IPS-NIHi11 (cell line): Measurements from ENCODE around the gene HLA-DRB5.
"Not testable (repeated sequence)": the region's sequence is repeated elsewhere in the genome, so short reads cannot be mapped to it uniquely, and the experiment has no call there.

Source experiments
- DNase-seq: peaks from one replicate; pipeline ENCODE4 v3.0.0; 2012; ENCODE audit warnings: mixed read lengths, low spot score

The HLA-DRB5 gene

GRCh38 chr6:32501016-32501415, 29.1 kb downstream of the HLA-DRB5 start:
- DNase-seq: no peak

DNA sequence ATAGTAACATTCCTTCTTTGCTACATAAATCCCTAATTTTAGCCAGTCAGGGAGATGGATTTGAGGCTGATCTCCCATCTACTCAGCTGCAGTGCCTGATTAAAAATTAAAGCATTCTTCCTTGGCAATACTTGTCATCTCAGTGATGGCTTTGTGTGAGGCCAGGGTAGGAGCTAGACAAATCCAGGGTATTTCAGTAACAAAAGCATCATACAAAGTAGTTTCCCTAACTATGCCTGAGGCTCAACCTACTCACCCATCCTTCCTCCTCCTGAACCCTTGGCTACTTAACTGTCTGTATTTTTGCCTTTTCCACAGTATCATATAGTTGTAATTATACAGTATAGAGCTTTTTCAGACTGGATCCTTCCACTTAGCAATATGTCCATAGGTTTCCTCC, 37.7 kb downstream of the HLA-DRB5 start:
- no peak for DNase-seq

DNA sequence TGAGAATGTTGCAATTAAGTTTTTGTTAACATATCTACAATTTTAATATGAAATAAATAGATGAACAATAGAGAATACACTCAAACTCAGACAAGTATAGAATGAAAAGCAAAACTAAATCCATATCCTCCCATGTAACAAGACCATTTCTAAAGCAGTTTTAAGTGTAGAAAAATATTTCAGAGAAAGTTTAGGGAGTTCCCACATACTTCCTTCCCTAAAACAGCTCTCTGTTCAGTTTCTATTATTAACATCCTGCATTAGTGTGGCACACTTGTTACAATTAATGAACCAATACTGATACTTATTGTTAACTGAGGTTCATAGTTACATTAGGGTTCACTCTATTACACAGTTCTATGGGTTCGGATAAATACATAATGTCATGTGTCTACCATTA, 38.4 kb downstream of the HLA-DRB5 start:
- DNase-seq: no peak

GRCh38 chr6:32488083-32488482, 42.0 kb downstream of the HLA-DRB5 start:
- DNase-seq: no peak

GRCh38 chr6:32484614-32484998, 45.5 kb downstream of the HLA-DRB5 start:
- no peak for DNase-seq

DNA sequence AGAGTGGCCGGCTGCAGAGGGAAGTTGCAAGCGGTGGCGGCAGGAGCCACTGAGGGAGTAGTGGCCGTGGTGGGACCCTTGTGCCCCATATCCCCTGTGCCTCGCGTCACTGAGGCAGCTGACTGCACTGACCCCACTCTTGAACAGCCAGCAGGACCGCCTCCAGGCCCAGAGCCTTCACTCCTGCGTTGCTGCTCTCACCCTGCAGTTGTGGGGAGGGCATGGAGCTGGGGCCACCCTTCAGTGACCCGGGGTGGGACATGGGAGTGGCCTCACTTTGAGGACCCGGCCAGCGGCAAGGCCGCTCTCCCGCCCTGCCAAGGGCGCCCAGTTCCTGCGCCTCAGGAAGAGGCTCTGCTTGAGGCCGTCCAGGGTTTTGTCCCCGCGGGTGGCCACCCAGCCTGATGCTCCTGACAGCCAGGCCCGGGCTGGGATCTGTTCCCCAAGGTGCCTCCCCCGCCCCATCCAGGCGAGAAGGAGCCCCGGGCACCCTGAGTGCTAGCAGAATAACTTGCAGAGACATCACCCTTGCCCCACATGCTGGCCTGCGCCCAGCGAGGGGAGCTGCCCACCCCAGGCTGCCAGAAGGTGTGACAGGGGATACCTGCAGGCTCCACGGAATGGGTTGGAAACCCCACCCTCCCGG, 46.0 kb downstream of the HLA-DRB5 start:
- DNase-seq: no peak

DNA sequence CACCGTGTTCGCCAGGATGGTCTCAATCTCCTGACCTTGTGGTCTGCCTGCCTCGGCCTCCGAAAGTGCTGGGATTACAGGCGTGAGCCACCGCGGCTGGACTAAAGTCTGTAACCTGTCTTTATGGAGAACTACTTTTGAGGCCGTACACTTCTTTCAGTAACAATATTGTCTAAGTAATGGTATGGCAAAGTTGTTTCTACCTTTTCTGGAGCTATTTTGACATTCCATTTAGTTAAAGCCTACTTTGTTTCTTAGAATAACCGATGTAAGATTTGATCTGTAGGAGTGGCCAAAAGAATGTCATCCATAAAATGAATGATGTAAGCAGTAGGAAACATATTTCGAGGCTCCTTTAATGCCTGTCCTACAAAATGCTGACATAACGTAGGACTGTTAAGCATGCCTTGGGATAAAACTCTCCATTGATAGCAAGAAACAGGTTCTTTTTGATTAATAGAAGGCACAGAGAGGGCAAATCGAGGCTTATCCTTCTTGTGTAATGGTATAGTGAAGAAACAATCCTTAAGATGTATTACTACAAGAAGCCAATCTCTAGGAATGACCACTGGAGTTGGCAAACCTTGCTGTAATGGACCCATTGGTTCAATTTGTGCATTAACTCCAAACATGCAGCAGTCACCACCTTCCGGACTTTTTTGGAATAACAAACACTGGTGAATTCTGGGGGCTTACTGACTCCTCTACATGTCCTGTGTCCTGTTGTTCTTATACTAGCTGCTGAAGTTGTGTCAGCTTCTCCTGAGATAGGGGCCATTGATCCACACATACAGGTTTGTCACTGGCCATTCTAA, 54.5 kb downstream of the HLA-DRB5 start:
- DNase-seq: no peak

GRCh38 chr6:32473376-32474348, 56.4 kb downstream of the HLA-DRB5 start:
- not testable (repeated sequence) for DNase-seq

GRCh38 chr6:32472781-32473375, 57.2 kb downstream of the HLA-DRB5 start:
- DNase-seq: no peak

- not testable (repeated sequence) for DNase-seq
These were observed 62.2 kb downstream of the HLA-DRB5 start for GRCh38 chr6:32467743-32468503.
